ENCODE measurements around the gene RIMS1. TPM values are rescaled to one million over a fixed set of nuclear protein-coding genes. Genes with fewer than 3 reads are reported as not detected.

RIMS1 gene
- total and polyA plus RNA-seq, 4 donors: 0.09 to 0.17 TPM; not detected in 2

GRCh38 chr6:71982389-71982788 is 96.0 kb downstream of the RIMS1 start:
- WGBS: 33% methylated on average over 1 of the region's 1 CpG
- TF ChIP-seq MAX (IDR thresholded peaks at IDR 0.05) (no peak), GABPA (IDR thresholded peaks at IDR 0.05 in 1 of 2, conservative IDR thresholded peaks at IDR 0.05 in 1 of 2) (no peak), CTCF (IDR thresholded peaks at IDR 0.05; ENCODE audit: low read depth, low read length, missing input control) (no peak), JUND (IDR thresholded peaks at IDR 0.05) (no peak), HNF4G (IDR thresholded peaks at IDR 0.05) (no peak), ZBTB33 (IDR thresholded peaks at IDR 0.05) (no peak), YY1 (IDR thresholded peaks at IDR 0.05) (no peak)
- no peaks in the 10 kb centered on the region for H3K4me1 ChIP-seq (ENCODE audit: control insufficient read depth in 4 of 4, insufficient read depth in 4 of 4, low read length in 3 of 4)
- DNase-seq (ENCODE audit: low spot score): no peak
- no peak overlapping the region for H3K27ac ChIP-seq (ENCODE audit: low read depth in 1 of 2, low read length in 2 of 2)
- no peak overlapping the region for H3K9ac ChIP-seq (ENCODE audit: low read depth in 1 of 2, low read length in 2 of 2)
- no peaks in the 10 kb centered on the region for H3K36me3 ChIP-seq (ENCODE audit: control insufficient read depth in 4 of 4, insufficient read depth in 3 of 4, low read depth in 1 of 4, low read length in 3 of 4)
- no peaks in the 10 kb centered on the region for H3K9me3 ChIP-seq (ENCODE audit: control insufficient read depth in 4 of 4, low read length in 3 of 4)
- no peak overlapping the region for H3K4me3 ChIP-seq (ENCODE audit: low read depth in 1 of 3, low read length in 3 of 3)
- H3K27me3 ChIP-seq (ENCODE audit: control insufficient read depth in 4 of 4, insufficient read depth in 4 of 4, low read length in 3 of 4): peaks cover 0 to 3% (median 1%) of the 10 kb centered on the region in 4 donors

GRCh38 chr6:71983131-71983530 is 96.8 kb downstream of the RIMS1 start:
- H3K9ac ChIP-seq (ENCODE audit: low read depth in 1 of 2, low read length in 2 of 2): no peak overlapping the region
- TF ChIP-seq YY1 (IDR thresholded peaks at IDR 0.05) (no peak), REST (IDR thresholded peaks at IDR 0.05) (no peak), HNF4A (conservative IDR thresholded peaks at IDR 0.05) (no peak)
- 77% methylated on average over 1 of the region's 1 CpG for WGBS
- no peaks in the 10 kb centered on the region for H3K9me3 ChIP-seq (ENCODE audit: control insufficient read depth in 4 of 4, low read length in 3 of 4)
- no peak overlapping the region for H3K27ac ChIP-seq (ENCODE audit: low read depth in 1 of 2, low read length in 2 of 2)
- no peaks in the 10 kb centered on the region for H3K4me1 ChIP-seq (ENCODE audit: control insufficient read depth in 4 of 4, insufficient read depth in 4 of 4, low read length in 3 of 4)
- peaks cover 0 to 3% (median 0%) of the 10 kb centered on the region in 4 donors for H3K27me3 ChIP-seq (ENCODE audit: control insufficient read depth in 4 of 4, insufficient read depth in 4 of 4, low read length in 3 of 4)
- H3K36me3 ChIP-seq (ENCODE audit: control insufficient read depth in 4 of 4, insufficient read depth in 3 of 4, low read depth in 1 of 4, low read length in 3 of 4): no peaks in the 10 kb centered on the region
- H3K4me3 ChIP-seq (ENCODE audit: low read depth in 1 of 3, low read length in 3 of 3): no peak overlapping the region
- no peak for DNase-seq (ENCODE audit: low spot score)

Measured in liver (tissue), 9 donors.